Stomach (tissue), 19 donors: ENCODE measurements around the gene TICRR. TPM values are rescaled to one million over a fixed set of nuclear protein-coding genes. Genes with fewer than 3 reads are reported as not detected.

Source experiments
- DNase-seq, 2 donors: peaks; one replicate each; pipeline versions ENCODE4 v3.0.0 to v3.0.0-alpha.2; 2013 to 2019
- H3K27ac ChIP-seq, 5 donors: fragments of 200-600 bp in 4 of 5; sonication (generic) in 4 of 5; one replicate each; pipeline ENCODE4 v1.5.1; 2013 to 2019; ENCODE audit warnings: mild to moderate bottlenecking in 1 of 5, moderate library complexity in 1 of 5
- H3K27me3 ChIP-seq, 3 donors: fragments of 200-600 bp; sonication (generic); one replicate each; pipeline ENCODE4 v1.5.1; 2017 to 2019; ENCODE audit warnings: mixed run types in 1 of 3
- H3K36me3 ChIP-seq, 4 donors: fragments of 200-600 bp; sonication (generic); 1 replicate in 3 of 4; 2 replicates in 1 of 4; pipeline ENCODE4 v1.5.1; 2016 to 2019
- H3K4me1 ChIP-seq, 4 donors: fragments of 200-600 bp; sonication (generic); one replicate each; pipeline ENCODE4 v1.5.1; 2016 to 2019
- H3K4me3 ChIP-seq, 4 donors: fragments of 200-600 bp; sonication (generic) in 3 of 4; one replicate each; pipeline ENCODE4 v1.5.1; 2016 to 2019; ENCODE audit warnings: mild to moderate bottlenecking in 1 of 4
- H3K9me3 ChIP-seq, 4 donors: fragments of 200-600 bp; sonication (generic); one replicate each; pipeline ENCODE4 v1.5.1; 2016 to 2019
- CTCF ChIP-seq, 7 experiments: fragments of 450-650 bp in 4 of 7; fragments of 200-600 bp in 3 of 7; sonication (generic) in 3 of 7; IDR thresholded peaks; one replicate each; pipeline ENCODE4 v1.5.1; 2016 to 2019; ENCODE audit warnings: antibody characterized with exemption in 7 of 7, control low read depth in 2 of 7, mild to moderate bottlenecking in 1 of 7
- EP300 ChIP-seq: sonication (generic); formaldehyde crosslinking; IDR thresholded peaks from one replicate; pipeline ENCODE4 v1.6.1; 2017; ENCODE audit warnings: antibody characterized with exemption
- POLR2A ChIP-seq, 4 donors: fragments of 450-650 bp; IDR thresholded peaks; one replicate each; pipeline ENCODE4 v1.6.1; 2016; ENCODE audit warnings: antibody characterized with exemption in 4 of 4, control low read depth in 2 of 4, mild to moderate bottlenecking in 1 of 4, moderate library complexity in 1 of 4
- POLR2AphosphoS5 ChIP-seq, 3 donors: sonication (generic); formaldehyde crosslinking; IDR thresholded peaks; one replicate each; pipeline ENCODE4 v1.6.1; 2016; ENCODE audit warnings: antibody characterized with exemption in 3 of 3
- WGBS, 5 donors: extraction: QIAGEN DNeasy Blood & Tissue Kit in 3 of 5; methylation state at CpG; one replicate each; pipeline versions ENCODE4 v1.1.5 to v1.1.7; 2013 to 2018; 5-methylcytosine and 5-hydroxymethylcytosine counted together
- intact Hi-C: fragments of 100-400 bp; cut with DNase I; formaldehyde crosslinking; loops from one replicate; pipeline ENCODE4 v1.15.1; 2023; ENCODE audit warnings: low total_unique reads
- long read RNA-seq, 10 donors: transcript quantifications; one replicate each; lab custom pipeline, GENCODE V29; 2026
- polyA plus RNA-seq, 3 donors: library from polyadenylated mRNA; stranded (reverse); fragments of 200-250 nt; gene quantifications; one replicate each; pipeline ENCODE4 v1.2.3, GENCODE V29; 2013
- total RNA-seq, 5 donors: library from RNA; depleted of rRNA; stranded (reverse); fragments of >200 nt; gene quantifications; one replicate each; pipeline versions ENCODE4 v1.1.0 to v1.2.3, GENCODE V29; 2014 to 2016
- donor health status: healthy with polysubstance abuse.
- donor health status: Bipolar disorder and iron deficiency.
- donor health status: healthy.

Gene TICRR
- total RNA-seq (1 to 10 TPM in 4 of 5 donors, under 1 TPM in 1; 0.92 to 3.5 (median 1.6) TPM), polyA plus RNA-seq (1 to 10 TPM in 1 of 3 donors, under 1 TPM in 2; 0.15 to 2.8 (median 0.25) TPM)
- long read RNA-seq, donor 1 = 0 reads
- long read RNA-seq, donor 2 = 0 reads
- long read RNA-seq, donor 3 = 0 reads
- long read RNA-seq, donor 4 = 0 reads
- long read RNA-seq, donor 5 = 0 reads
- long read RNA-seq, donor 6 = 0 reads
- long read RNA-seq, donor 7 = 0 reads
- long read RNA-seq, donor 8 = 0 reads
- long read RNA-seq, donor 9 = 0 reads
- long read RNA-seq, donor 10 = 0 reads

GRCh38 chr15:89575146-89575655, at the start of gene TICRR:
TSS of gene TICRR (plus strand) at chr15:89575469. CDS start at chr15:89575587, 118 bp downstream.
- Histone ChIP-seq H3K4me1 (peaks cover 8 to 27% (median 10%) of the 10 kb centered on the region in 4 donors), H3K9me3 (no peaks in the 10 kb centered on the region), H3K27ac (peak within 1 kb of the TSS in 3 of 5 donors; percentile 26 to 67 (median 50)), H3K4me3 (peak within 1 kb of the TSS; percentile 75 to 95 (median 80)), H3K27me3 (no peaks in the 10 kb centered on the region), H3K36me3 (no peaks in the 10 kb centered on the region)
- intact Hi-C loops = no loop called here
- TF ChIP-seq POLR2A (IDR thresholded peaks at IDR 0.05) = no peak
- TF ChIP-seq POLR2AphosphoS5 (IDR thresholded peaks at IDR 0.05) = peak in 1 of 3 donors; percentile 48
- WGBS, 5 donors = 0% methylated on average over 25 to 37 of the region's 37 CpGs
- DNase-seq = peak; percentile 96 to 100

GRCh38 chr15:89526181-89526580, 49.1 kb upstream of the TICRR start:
- Histone ChIP-seq H3K9me3 (peaks cover 0 to 2% (median 0%) of the 10 kb centered on the region in 4 donors), H3K4me3 (no peak overlapping the region), H3K27me3 (peaks cover 0 to 15% (median 0%) of the 10 kb centered on the region in 3 donors), H3K36me3 (no peaks in the 10 kb centered on the region), H3K4me1 (no peaks in the 10 kb centered on the region), H3K27ac (no peak overlapping the region)
- no peak for DNase-seq
- 86 to 93% (median 89%) methylated on average over 7 of the region's 7 CpGs for WGBS, 5 donors
- intact Hi-C loops = no loop called here
- no peak for TF ChIP-seq POLR2A (IDR thresholded peaks at IDR 0.05)

- no peaks in the 10 kb centered on the region for H3K9me3 ChIP-seq
- H3K27me3 ChIP-seq = peaks cover 0 to 15% (median 0%) of the 10 kb centered on the region in 3 donors
- TF ChIP-seq CTCF (IDR thresholded peaks at IDR 0.05) (no peak), EP300 (no peak), POLR2A (IDR thresholded peaks at IDR 0.05) (no peak), POLR2AphosphoS5 (IDR thresholded peaks at IDR 0.05) (no peak)
- H3K27ac ChIP-seq = no peak overlapping the region
- H3K4me3 ChIP-seq = no peak overlapping the region
- intact Hi-C loops = no loop called here
- WGBS, 5 donors = 56 to 72% (median 65%) methylated on average over 8 to 10 of the region's 10 CpGs
- no peaks in the 10 kb centered on the region for H3K36me3 ChIP-seq
- DNase-seq = no peak
- H3K4me1 ChIP-seq = no peaks in the 10 kb centered on the region
These were observed 48.4 kb upstream of the TICRR start for GRCh38 chr15:89526601-89527441.

GRCh38 chr15:89528757-89529352, 46.4 kb upstream of the TICRR start:
- intact Hi-C loops = no loop called here
- H3K9me3 ChIP-seq = no peaks in the 10 kb centered on the region
- no peak for DNase-seq
- H3K4me1 ChIP-seq = no peaks in the 10 kb centered on the region
- H3K27me3 ChIP-seq = no peaks in the 10 kb centered on the region
- H3K4me3 ChIP-seq = no peak overlapping the region
- H3K27ac ChIP-seq = no peak overlapping the region
- H3K36me3 ChIP-seq = no peaks in the 10 kb centered on the region
- TF ChIP-seq CTCF (IDR thresholded peaks at IDR 0.05) (no peak), POLR2AphosphoS5 (IDR thresholded peaks at IDR 0.05) (no peak), EP300 (no peak), POLR2A (IDR thresholded peaks at IDR 0.05) (no peak)
- WGBS, 5 donors = 69 to 76% (median 73%) methylated on average over 6 of the region's 6 CpGs

- no peaks in the 10 kb centered on the region for H3K36me3 ChIP-seq
- no peak overlapping the region for H3K27ac ChIP-seq
- intact Hi-C loops = no loop called here
- no peak for DNase-seq
- peaks cover 0 to 6% (median 0%) of the 10 kb centered on the region in 4 donors for H3K9me3 ChIP-seq
- 71 to 94% (median 80%) methylated on average over 5 of the region's 5 CpGs for WGBS, 5 donors
- no peaks in the 10 kb centered on the region for H3K4me1 ChIP-seq
- no peak overlapping the region for H3K4me3 ChIP-seq
- no peak for TF ChIP-seq POLR2AphosphoS5 (IDR thresholded peaks at IDR 0.05)
- TF ChIP-seq POLR2A (IDR thresholded peaks at IDR 0.05) = no peak
- TF ChIP-seq EP300 = no peak
- no peak for TF ChIP-seq CTCF (IDR thresholded peaks at IDR 0.05)
- no peaks in the 10 kb centered on the region for H3K27me3 ChIP-seq
These were observed 44.3 kb upstream of the TICRR start for GRCh38 chr15:89530976-89531375.
